Liver (tissue), 9 donors: ENCODE measurements around the gene FANCI. TPM values are rescaled to one million over a fixed set of nuclear protein-coding genes. Genes with fewer than 3 reads are reported as not detected.

Source experiments
- DNase-seq: peaks from one replicate; pipeline ENCODE4 v3.0.0-alpha.2; 2017; ENCODE audit warnings: low spot score
- H3K27ac ChIP-seq, 2 donors: one replicate each; pipeline ENCODE4 v1.7.0; 2013; ENCODE audit warnings: inconsistent platforms in 2 of 2, low read length in 2 of 2, control low read depth in 1 of 2, low read depth in 1 of 2, mild to moderate bottlenecking in 1 of 2
- H3K27me3 ChIP-seq, 4 donors: one replicate each; pipeline versions ENCODE4 v1.6.1 to v1.7.0; 2013; ENCODE audit warnings: low read length in 3 of 4, inconsistent platforms in 1 of 4, mild to moderate bottlenecking in 1 of 4, moderate library complexity in 1 of 4; ENCODE audit not compliant: control insufficient read depth in 4 of 4, insufficient read depth in 4 of 4
- H3K36me3 ChIP-seq, 4 donors: one replicate each; pipeline versions ENCODE4 v1.6.1 to v1.7.0; 2013; ENCODE audit warnings: low read length in 3 of 4, mild to moderate bottlenecking in 3 of 4, low read depth in 1 of 4, moderate library complexity in 1 of 4; ENCODE audit not compliant: control insufficient read depth in 4 of 4, insufficient read depth in 3 of 4
- H3K4me1 ChIP-seq, 4 donors: one replicate each; pipeline versions ENCODE4 v1.6.1 to v1.7.0; 2013; ENCODE audit warnings: low read length in 3 of 4, mild to moderate bottlenecking in 3 of 4, moderate library complexity in 1 of 4; ENCODE audit not compliant: control insufficient read depth in 4 of 4, insufficient read depth in 4 of 4
- H3K4me3 ChIP-seq, 3 donors: one replicate each; pipeline versions ENCODE4 v1.6.1 to v1.7.0; 2013; ENCODE audit warnings: low read length in 3 of 3, control low read depth in 1 of 3, low read depth in 1 of 3, mild to moderate bottlenecking in 1 of 3
- H3K9ac ChIP-seq, 2 donors: one replicate each; pipeline ENCODE4 v1.7.0; 2013; ENCODE audit warnings: low read length in 2 of 2, mild to moderate bottlenecking in 2 of 2, moderate library complexity in 2 of 2, control low read depth in 1 of 2, low read depth in 1 of 2
- H3K9me3 ChIP-seq, 4 donors: one replicate each; pipeline versions ENCODE4 v1.6.1 to v1.7.0; 2013; ENCODE audit warnings: low read length in 3 of 4; ENCODE audit not compliant: control insufficient read depth in 4 of 4
- ATF3 ChIP-seq: IDR thresholded peaks from 2 replicates; pipeline ENCODE4 v1.6.1; 2016; ENCODE audit warnings: antibody characterized with exemption
- EGR1 ChIP-seq, 2 donors: IDR thresholded peaks; 2 replicates each; pipeline ENCODE4 v1.6.1; 2016 to 2018; ENCODE audit warnings: antibody characterized with exemption in 2 of 2, low read depth in 2 of 2
- FOXA1 ChIP-seq: IDR thresholded peaks from 2 replicates; pipeline ENCODE4 v1.6.1; 2016; ENCODE audit warnings: antibody characterized with exemption
- FOXA2 ChIP-seq: IDR thresholded peaks from 2 replicates; pipeline ENCODE4 v1.6.1; 2016; ENCODE audit warnings: antibody characterized with exemption
- GABPA ChIP-seq, 2 donors: IDR thresholded peaks in 1 of 2; conservative IDR thresholded peaks in 1 of 2; 2 replicates each; pipeline ENCODE4 v1.6.1; 2016; ENCODE audit warnings: antibody characterized with exemption in 2 of 2, mild to moderate bottlenecking in 1 of 2, moderate library complexity in 1 of 2
- HNF4A ChIP-seq, 2 donors: conservative IDR thresholded peaks; 2 replicates each; pipeline ENCODE4 v1.6.1; 2016; ENCODE audit warnings: antibody characterized with exemption in 2 of 2, mild to moderate bottlenecking in 2 of 2
- HNF4G ChIP-seq: IDR thresholded peaks from 2 replicates; pipeline ENCODE4 v1.6.1; 2016; ENCODE audit warnings: antibody characterized with exemption
- JUND ChIP-seq, 2 donors: IDR thresholded peaks; 2 replicates each; pipeline ENCODE4 v1.6.1; 2016; ENCODE audit warnings: antibody characterized with exemption in 2 of 2
- MAX ChIP-seq: IDR thresholded peaks from 2 replicates; pipeline ENCODE4 v1.6.1; 2016; ENCODE audit warnings: antibody characterized with exemption
- NR2F2 ChIP-seq: IDR thresholded peaks from 2 replicates; pipeline ENCODE4 v1.6.1; 2016; ENCODE audit warnings: antibody characterized with exemption
- RAD21 ChIP-seq, 2 donors: IDR thresholded peaks; 2 replicates each; pipeline ENCODE4 v1.6.1; 2016; ENCODE audit warnings: antibody characterized with exemption in 2 of 2, mild to moderate bottlenecking in 2 of 2
- RXRA ChIP-seq, 2 donors: IDR thresholded peaks; 2 replicates each; pipeline ENCODE4 v1.6.1; 2017 to 2018; ENCODE audit warnings: antibody characterized with exemption in 2 of 2, mild to moderate bottlenecking in 1 of 2
- SP1 ChIP-seq: IDR thresholded peaks from 2 replicates; pipeline ENCODE4 v1.6.1; 2018; ENCODE audit warnings: antibody characterized with exemption, mild to moderate bottlenecking
- TAF1 ChIP-seq: conservative IDR thresholded peaks from 2 replicates; pipeline ENCODE4 v1.6.1; 2016; ENCODE audit warnings: antibody characterized with exemption, mild to moderate bottlenecking
- YY1 ChIP-seq: IDR thresholded peaks from 2 replicates; pipeline ENCODE4 v1.6.1; 2016; ENCODE audit warnings: antibody characterized with exemption, mild to moderate bottlenecking
- WGBS: extraction: QIAGEN DNeasy Blood & Tissue Kit; methylation state at CpG from one replicate; pipeline ENCODE4 v1.1.7; 2013; 5-methylcytosine and 5-hydroxymethylcytosine counted together
- polyA plus RNA-seq, 2 donors: library from polyadenylated mRNA; stranded (reverse) in 1 of 2; unstranded in 1 of 2; fragments of 200-250 nt in 1 of 2; fragments of >200 nt in 1 of 2; fragmentation: Nextera tagmentation in 1 of 2; extraction: Ambion mirVana in 1 of 2; gene quantifications; one replicate each; pipeline versions ENCODE4 v1.2.1 to v1.2.3, GENCODE V29; 2013 to 2015
- total RNA-seq, 2 donors: library from RNA; depleted of rRNA; stranded (reverse); fragments of >200 nt; gene quantifications; one replicate each; pipeline ENCODE4 v1.2.3, GENCODE V29; 2014
- TF ChIP-seq, protein P1 (sequence below): IDR thresholded peaks from 2 replicates; pipeline ENCODE4 v1.6.1; 2016; ENCODE audit warnings: antibody characterized with exemption
- TF ChIP-seq, protein P2 (sequence below): IDR thresholded peaks from 2 replicates; pipeline ENCODE4 v1.6.1; 2016; ENCODE audit warnings: antibody characterized with exemption, mild to moderate bottlenecking
- TF ChIP-seq, protein P3 (sequence below): fragments of 150-350 bp; IDR thresholded peaks from 2 replicates; pipeline ENCODE4 v1.5.1; 2017; ENCODE audit warnings: improper control_type of control experiment, low read depth, low read length; ENCODE audit not compliant: missing input control
- donor health status: healthy.
- donor health status: healthy.
- donor health status: healthy.
- donor health status: healthy.
- donor health status: healthy.

Gene FANCI
- total and polyA plus RNA-seq, 4 donors: 1.7 to 41.9 (median 2.3) TPM

DNA sequence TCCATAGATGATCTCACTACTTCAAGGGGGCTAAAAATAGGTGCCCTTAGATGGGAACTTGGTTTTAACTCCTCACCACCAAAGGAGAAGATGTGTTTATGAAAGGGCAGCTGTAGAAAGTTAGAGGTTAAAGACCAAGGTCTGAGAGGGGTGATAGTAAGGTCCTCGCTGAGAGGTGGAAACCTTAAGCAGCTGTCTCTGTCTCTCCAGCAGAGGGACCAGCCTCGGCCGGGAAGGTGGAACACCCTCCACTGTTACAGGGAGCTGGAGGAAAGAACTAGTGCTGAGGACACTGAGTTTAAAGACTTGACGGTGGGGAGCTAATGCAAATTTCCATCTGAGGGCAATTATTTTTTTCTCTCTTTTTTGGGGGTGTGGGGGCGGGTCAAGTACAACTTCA lies 13.5 kb upstream of the FANCI start:
- H3K9ac ChIP-seq: no peak overlapping the region
- WGBS: 54% methylated on average over 5 of the region's 5 CpGs
- H3K27me3 ChIP-seq: no peaks in the 10 kb centered on the region
- no peak for DNase-seq
- no peaks in the 10 kb centered on the region for H3K9me3 ChIP-seq
- no peaks in the 10 kb centered on the region for H3K36me3 ChIP-seq
- H3K4me3 ChIP-seq: no peak overlapping the region
- no peak overlapping the region for H3K27ac ChIP-seq
- TF ChIP-seq FOXA1: no peak
- no peak for TF ChIP-seq RAD21 (IDR thresholded peaks at IDR 0.05)
- no peak for TF ChIP-seq MAX
- TF ChIP-seq HNF4G: no peak
- no peak for TF ChIP-seq TAF1
- no peak for TF ChIP-seq HNF4A (conservative IDR thresholded peaks at IDR 0.05)
- TF ChIP-seq, protein P1, sequence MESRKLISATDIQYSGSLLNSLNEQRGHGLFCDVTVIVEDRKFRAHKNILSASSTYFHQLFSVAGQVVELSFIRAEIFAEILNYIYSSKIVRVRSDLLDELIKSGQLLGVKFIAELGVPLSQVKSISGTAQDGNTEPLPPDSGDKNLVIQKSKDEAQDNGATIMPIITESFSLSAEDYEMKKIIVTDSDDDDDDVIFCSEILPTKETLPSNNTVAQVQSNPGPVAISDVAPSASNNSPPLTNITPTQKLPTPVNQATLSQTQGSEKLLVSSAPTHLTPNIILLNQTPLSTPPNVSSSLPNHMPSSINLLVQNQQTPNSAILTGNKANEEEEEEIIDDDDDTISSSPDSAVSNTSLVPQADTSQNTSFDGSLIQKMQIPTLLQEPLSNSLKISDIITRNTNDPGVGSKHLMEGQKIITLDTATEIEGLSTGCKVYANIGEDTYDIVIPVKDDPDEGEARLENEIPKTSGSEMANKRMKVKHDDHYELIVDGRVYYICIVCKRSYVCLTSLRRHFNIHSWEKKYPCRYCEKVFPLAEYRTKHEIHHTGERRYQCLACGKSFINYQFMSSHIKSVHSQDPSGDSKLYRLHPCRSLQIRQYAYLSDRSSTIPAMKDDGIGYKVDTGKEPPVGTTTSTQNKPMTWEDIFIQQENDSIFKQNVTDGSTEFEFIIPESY: no peak
- TF ChIP-seq EGR1 (IDR thresholded peaks at IDR 0.05; ENCODE audit: low read depth in 2 of 2): no peak
- TF ChIP-seq NR2F2: no peak
- TF ChIP-seq RXRA (IDR thresholded peaks at IDR 0.05): no peak
- TF ChIP-seq SP1: no peak
- no peak for TF ChIP-seq GABPA (IDR thresholded peaks at IDR 0.05 in 1 of 2, conservative IDR thresholded peaks at IDR 0.05 in 1 of 2)
- TF ChIP-seq ATF3: no peak
- no peak for TF ChIP-seq JUND (IDR thresholded peaks at IDR 0.05)
- no peak for TF ChIP-seq FOXA2
- TF ChIP-seq, protein P2, sequence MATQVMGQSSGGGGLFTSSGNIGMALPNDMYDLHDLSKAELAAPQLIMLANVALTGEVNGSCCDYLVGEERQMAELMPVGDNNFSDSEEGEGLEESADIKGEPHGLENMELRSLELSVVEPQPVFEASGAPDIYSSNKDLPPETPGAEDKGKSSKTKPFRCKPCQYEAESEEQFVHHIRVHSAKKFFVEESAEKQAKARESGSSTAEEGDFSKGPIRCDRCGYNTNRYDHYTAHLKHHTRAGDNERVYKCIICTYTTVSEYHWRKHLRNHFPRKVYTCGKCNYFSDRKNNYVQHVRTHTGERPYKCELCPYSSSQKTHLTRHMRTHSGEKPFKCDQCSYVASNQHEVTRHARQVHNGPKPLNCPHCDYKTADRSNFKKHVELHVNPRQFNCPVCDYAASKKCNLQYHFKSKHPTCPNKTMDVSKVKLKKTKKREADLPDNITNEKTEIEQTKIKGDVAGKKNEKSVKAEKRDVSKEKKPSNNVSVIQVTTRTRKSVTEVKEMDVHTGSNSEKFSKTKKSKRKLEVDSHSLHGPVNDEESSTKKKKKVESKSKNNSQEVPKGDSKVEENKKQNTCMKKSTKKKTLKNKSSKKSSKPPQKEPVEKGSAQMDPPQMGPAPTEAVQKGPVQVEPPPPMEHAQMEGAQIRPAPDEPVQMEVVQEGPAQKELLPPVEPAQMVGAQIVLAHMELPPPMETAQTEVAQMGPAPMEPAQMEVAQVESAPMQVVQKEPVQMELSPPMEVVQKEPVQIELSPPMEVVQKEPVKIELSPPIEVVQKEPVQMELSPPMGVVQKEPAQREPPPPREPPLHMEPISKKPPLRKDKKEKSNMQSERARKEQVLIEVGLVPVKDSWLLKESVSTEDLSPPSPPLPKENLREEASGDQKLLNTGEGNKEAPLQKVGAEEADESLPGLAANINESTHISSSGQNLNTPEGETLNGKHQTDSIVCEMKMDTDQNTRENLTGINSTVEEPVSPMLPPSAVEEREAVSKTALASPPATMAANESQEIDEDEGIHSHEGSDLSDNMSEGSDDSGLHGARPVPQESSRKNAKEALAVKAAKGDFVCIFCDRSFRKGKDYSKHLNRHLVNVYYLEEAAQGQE: no peak
- H3K4me1 ChIP-seq: no peaks in the 10 kb centered on the region

GRCh38 chr15:89231832-89232231 lies 11.9 kb upstream of the FANCI start:
- Histone ChIP-seq H3K9me3 (no peaks in the 10 kb centered on the region), H3K36me3 (no peaks in the 10 kb centered on the region), H3K27ac (no peak overlapping the region), H3K9ac (no peak overlapping the region), H3K4me1 (no peaks in the 10 kb centered on the region), H3K27me3 (no peaks in the 10 kb centered on the region), H3K4me3 (no peak overlapping the region)
- no peak for DNase-seq
- no peak for TF ChIP-seq MAX
- TF ChIP-seq YY1: no peak
- TF ChIP-seq, protein P2: no peak
- TF ChIP-seq, protein P1: no peak
- TF ChIP-seq, protein P3, sequence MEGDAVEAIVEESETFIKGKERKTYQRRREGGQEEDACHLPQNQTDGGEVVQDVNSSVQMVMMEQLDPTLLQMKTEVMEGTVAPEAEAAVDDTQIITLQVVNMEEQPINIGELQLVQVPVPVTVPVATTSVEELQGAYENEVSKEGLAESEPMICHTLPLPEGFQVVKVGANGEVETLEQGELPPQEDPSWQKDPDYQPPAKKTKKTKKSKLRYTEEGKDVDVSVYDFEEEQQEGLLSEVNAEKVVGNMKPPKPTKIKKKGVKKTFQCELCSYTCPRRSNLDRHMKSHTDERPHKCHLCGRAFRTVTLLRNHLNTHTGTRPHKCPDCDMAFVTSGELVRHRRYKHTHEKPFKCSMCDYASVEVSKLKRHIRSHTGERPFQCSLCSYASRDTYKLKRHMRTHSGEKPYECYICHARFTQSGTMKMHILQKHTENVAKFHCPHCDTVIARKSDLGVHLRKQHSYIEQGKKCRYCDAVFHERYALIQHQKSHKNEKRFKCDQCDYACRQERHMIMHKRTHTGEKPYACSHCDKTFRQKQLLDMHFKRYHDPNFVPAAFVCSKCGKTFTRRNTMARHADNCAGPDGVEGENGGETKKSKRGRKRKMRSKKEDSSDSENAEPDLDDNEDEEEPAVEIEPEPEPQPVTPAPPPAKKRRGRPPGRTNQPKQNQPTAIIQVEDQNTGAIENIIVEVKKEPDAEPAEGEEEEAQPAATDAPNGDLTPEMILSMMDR: no peak
- TF ChIP-seq JUND (IDR thresholded peaks at IDR 0.05): no peak
- no peak for TF ChIP-seq RAD21 (IDR thresholded peaks at IDR 0.05)
- no peak for TF ChIP-seq EGR1 (IDR thresholded peaks at IDR 0.05; ENCODE audit: low read depth in 2 of 2)
- TF ChIP-seq HNF4G: no peak
- no peak for TF ChIP-seq HNF4A (conservative IDR thresholded peaks at IDR 0.05)
- TF ChIP-seq FOXA2: no peak
- TF ChIP-seq SP1: no peak
- TF ChIP-seq TAF1: no peak
- TF ChIP-seq FOXA1: no peak
- TF ChIP-seq GABPA (IDR thresholded peaks at IDR 0.05 in 1 of 2, conservative IDR thresholded peaks at IDR 0.05 in 1 of 2): no peak
- TF ChIP-seq RXRA (IDR thresholded peaks at IDR 0.05): no peak
